Panc1 (cell line): ENCODE results near the gene SLC4A2. TPM values are rescaled to one million over a fixed set of nuclear protein-coding genes. Genes with fewer than 3 reads are reported as not detected.

ENCODE experiments used
- ATAC-seq: fragments of 200-7000 bp; cut with Tn5 transposase; 2 replicates; pipeline ENCODE4 v1.9.1; 2020; ENCODE audit warnings: mild to moderate bottlenecking, moderate library complexity
- BruUV-seq: library from RNA; stranded (reverse); fragments of 400-500 nt; replicated peaks from 2 replicates; lab custom pipeline; 2021; lab: Mats Ljungman, UMichigan
- CTCF ChIA-PET: fragments of 300-600 bp; sonication (Branson Sonifier 250); formaldehyde crosslinking; loops from one replicate; lab custom pipeline; 2022; ENCODE audit warnings: antibody characterized with exemption; lab: Charles Lee
- POLR2A ChIA-PET: fragments of 300-600 bp; sonication (Branson Sonifier 250); formaldehyde crosslinking; loops from one replicate; lab custom pipeline; 2022; ENCODE audit warnings: antibody characterized with exemption; lab: Charles Lee
- DNase-seq: peaks from one replicate; pipeline ENCODE4 v3.0.0-alpha.2; 2010; ENCODE audit warnings: low read depth, low spot score
- H3K27ac ChIP-seq: 2 replicates; pipeline ENCODE4 v1.5.1; 2011; ENCODE audit warnings: mild to moderate bottlenecking, low read length, inconsistent platforms
- H3K27me3 ChIP-seq: fragments of 200-500 bp; sonication (Bioruptor generic); 2 replicates; pipeline ENCODE4 v1.6.0; 2014; ENCODE audit warnings: low read length, inconsistent platforms; ENCODE audit not compliant: control insufficient read depth, insufficient read depth
- H3K36me3 ChIP-seq: fragments of 200-500 bp; sonication (Bioruptor generic); 2 replicates; pipeline ENCODE4 v1.5.1; 2014; ENCODE audit warnings: inconsistent platforms, mild to moderate bottlenecking, low read length, moderate library complexity; ENCODE audit not compliant: control insufficient read depth, insufficient read depth
- H3K4me1 ChIP-seq: 2 replicates; pipeline ENCODE4 v1.5.1; 2011; ENCODE audit warnings: inconsistent platforms, mild to moderate bottlenecking, low read length, moderate library complexity; ENCODE audit not compliant: control insufficient read depth, insufficient read depth
- H3K4me3 ChIP-seq, 2 experiments: 2 replicates each; pipeline ENCODE4 v1.5.1; 2011 to 2012; ENCODE audit warnings: low read depth in 2 of 2, low read length in 2 of 2, mild to moderate bottlenecking in 2 of 2, inconsistent platforms in 1 of 2, moderate library complexity in 1 of 2
- H3K9me3 ChIP-seq: fragments of 200-500 bp; sonication (Bioruptor generic); 2 replicates; pipeline ENCODE4 v1.5.1; 2014; ENCODE audit warnings: low read depth, mild to moderate bottlenecking, inconsistent platforms, low read length, moderate library complexity; ENCODE audit not compliant: control insufficient read depth, insufficient read depth
- CTCF ChIP-seq: fragments of 450-650 bp; IDR thresholded peaks from 2 replicates; pipeline ENCODE4 v1.5.1; 2017; ENCODE audit warnings: mild to moderate bottlenecking
- POLR2AphosphoS5 ChIP-seq: IDR thresholded peaks from 2 replicates; pipeline ENCODE4 v1.6.1; 2012; ENCODE audit warnings: mild to moderate bottlenecking, low read depth, low read length, moderate library complexity
- REST ChIP-seq, 2 experiments: IDR thresholded peaks; 2 replicates each; pipeline ENCODE4 v1.6.1; 2011 to 2012; ENCODE audit warnings: low read depth in 2 of 2, control low read depth in 1 of 2, low read length in 1 of 2, mild to moderate bottlenecking in 1 of 2, moderate library complexity in 1 of 2; ENCODE audit not compliant: insufficient read depth in 1 of 2
- SIN3A ChIP-seq: IDR thresholded peaks from 2 replicates; pipeline ENCODE4 v1.6.1; 2012; ENCODE audit warnings: low read depth, mild to moderate bottlenecking, low read length, moderate library complexity, borderline replicate concordance; ENCODE audit not compliant: insufficient read depth
- TCF7L2 ChIP-seq: IDR thresholded peaks from 2 replicates; pipeline ENCODE4 v1.6.1; 2011; ENCODE audit warnings: mild to moderate bottlenecking, low read depth, low read length, inconsistent platforms
- in situ Hi-C: cut with HindIII; loops from 2 replicates; pipeline ENCODE4 v1.10.0; 2016; ENCODE audit warnings: low sequenced_read_pairs, low pct_unique_long_range_greater_than_20kb
- intact Hi-C: fragments of 100-400 bp; cut with micrococcal nuclease; formaldehyde crosslinking; loops from one replicate; pipeline ENCODE4 v1.10.0; 2022; ENCODE audit not compliant: unreplicated experiment
- total RNA-seq: library from RNA; stranded (reverse); gene quantifications from one replicate; pipeline ENCODE4 v1.2.1, GENCODE V29; 2021; ENCODE audit not compliant: unreplicated experiment

The SLC4A2 gene
- total RNA-seq, 1 experiment from 2014 or later: 580 TPM

GRCh38 chr7:151012911-151013347, 46.5 kb upstream of the SLC4A2 start:
- no TSS peak for BruUV-seq
- DNase-seq (no peak), ATAC-seq (peak; percentile 47)
- no peaks in the 10 kb centered on the region for H3K36me3 ChIP-seq
- TF ChIP-seq CTCF (peak; percentile 85), REST (IDR thresholded peaks at IDR 0.05; ENCODE audit: insufficient read depth in 1 of 2, low read depth in 2 of 2, low read length in 1 of 2) (no peak)
- H3K4me1 ChIP-seq: peaks cover 33% of the 10 kb centered on the region
- in situ Hi-C loops (no loop called here), intact Hi-C loops (loop anchor here (2.0 kb wide), 1 partner anchor 98 kb away; no protein-coding TSS in a partner anchor)
- H3K4me3 ChIP-seq: no peak overlapping the region; a peak in 1 of 4 replicates
- no peak overlapping the region for H3K27ac ChIP-seq
- CTCF ChIA-PET: no interaction called here
- H3K9me3 ChIP-seq: no peaks in the 10 kb centered on the region
- POLR2A ChIA-PET: interaction anchor here (0.6 kb wide), 1 partner anchor 21 kb away, joined by 7 read pairs; no protein-coding TSS in a partner anchor
- no peaks in the 10 kb centered on the region for H3K27me3 ChIP-seq

DNA sequence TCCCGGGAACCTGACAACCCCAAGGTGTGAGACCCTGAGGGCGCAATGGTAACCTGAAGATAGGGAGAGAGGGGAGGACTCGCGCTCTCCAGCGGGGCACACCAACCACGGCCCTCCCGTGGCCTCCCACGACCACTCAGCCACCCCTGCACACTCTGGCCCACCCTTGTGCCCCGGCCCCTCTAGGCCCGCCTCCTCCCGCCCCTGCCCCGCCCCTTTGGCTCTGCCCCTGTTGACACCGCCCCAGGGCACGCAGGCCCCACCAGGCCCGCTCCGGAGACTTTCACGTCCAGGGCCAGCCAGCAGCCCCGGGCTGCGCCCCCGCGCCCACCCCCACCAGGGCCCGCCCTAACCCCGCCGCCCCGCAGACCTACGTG, 46.0 kb upstream of the SLC4A2 start:
- in situ Hi-C loops: no loop called here
- intact Hi-C loops: loop anchor here (2.0 kb wide), 1 partner anchor 97 kb away; no protein-coding TSS in a partner anchor
- ChIA-PET POLR2A (no interaction called here), CTCF (no interaction called here)
- TF ChIP-seq TCF7L2 (no peak), POLR2AphosphoS5 (no peak), CTCF (no peak), REST (IDR thresholded peaks at IDR 0.05; ENCODE audit: insufficient read depth in 1 of 2, low read depth in 2 of 2, low read length in 1 of 2) (no peak), SIN3A (no peak)
- H3K36me3 ChIP-seq: no peaks in the 10 kb centered on the region
- no peak overlapping the region for H3K4me3 ChIP-seq
- peaks cover 32% of the 10 kb centered on the region for H3K4me1 ChIP-seq
- no TSS peak for BruUV-seq
- H3K27ac ChIP-seq: no peak overlapping the region
- no peak for ATAC-seq
- no peaks in the 10 kb centered on the region for H3K27me3 ChIP-seq
- no peak for DNase-seq
- H3K9me3 ChIP-seq: no peaks in the 10 kb centered on the region
